Measurements from ENCODE around the gene BCO1. TPM values are rescaled to one million over a fixed set of nuclear protein-coding genes. Genes with fewer than 3 reads are reported as not detected.

Gene BCO1
- total RNA-seq, 1 donor: not detected

DNA sequence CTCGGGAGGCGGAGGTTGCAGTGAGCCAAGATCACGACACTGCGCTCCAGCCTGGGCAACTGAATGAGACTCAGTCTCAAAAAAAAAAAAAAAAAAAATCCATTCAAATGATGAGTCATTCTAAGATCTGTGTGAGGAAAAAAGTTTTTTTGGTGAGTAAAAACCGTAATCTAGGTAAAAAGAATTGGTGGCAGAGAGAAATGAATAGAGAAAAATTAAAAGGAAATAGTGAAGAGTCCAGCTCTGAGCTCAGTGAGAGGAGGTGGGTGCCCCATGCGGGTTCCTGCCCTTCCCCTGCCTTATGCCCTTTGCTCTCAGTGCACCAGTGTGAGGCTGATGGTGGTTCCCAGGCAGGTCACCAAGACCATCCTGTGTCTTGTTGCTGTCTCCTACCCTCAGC, 97.2 kb downstream of the BCO1 start:
- H3K9me3 ChIP-seq (ENCODE audit: low read depth, low read length): no peaks in the 10 kb centered on the region
- no peaks in the 10 kb centered on the region for H3K36me3 ChIP-seq (ENCODE audit: insufficient read depth, low read length)
- no peak overlapping the region for H3K27ac ChIP-seq (ENCODE audit: low read depth, low read length)
- H4K20me1 ChIP-seq (ENCODE audit: insufficient read depth, low read length): peaks cover 18% of the 10 kb centered on the region
- H3K27me3 ChIP-seq (ENCODE audit: insufficient read depth, low read length): no peaks in the 10 kb centered on the region
- H3K4me1 ChIP-seq (ENCODE audit: insufficient read depth, low read length): peaks cover 4% of the 10 kb centered on the region
- no peak for DNase-seq (ENCODE audit: insufficient read length, low spot score, missing footprints)
- no peak overlapping the region for H3K4me3 ChIP-seq (ENCODE audit: insufficient read depth, low read length)
- H3K4me2 ChIP-seq (ENCODE audit: insufficient read depth, low read length): no peak overlapping the region
- TF ChIP-seq, protein P1, sequence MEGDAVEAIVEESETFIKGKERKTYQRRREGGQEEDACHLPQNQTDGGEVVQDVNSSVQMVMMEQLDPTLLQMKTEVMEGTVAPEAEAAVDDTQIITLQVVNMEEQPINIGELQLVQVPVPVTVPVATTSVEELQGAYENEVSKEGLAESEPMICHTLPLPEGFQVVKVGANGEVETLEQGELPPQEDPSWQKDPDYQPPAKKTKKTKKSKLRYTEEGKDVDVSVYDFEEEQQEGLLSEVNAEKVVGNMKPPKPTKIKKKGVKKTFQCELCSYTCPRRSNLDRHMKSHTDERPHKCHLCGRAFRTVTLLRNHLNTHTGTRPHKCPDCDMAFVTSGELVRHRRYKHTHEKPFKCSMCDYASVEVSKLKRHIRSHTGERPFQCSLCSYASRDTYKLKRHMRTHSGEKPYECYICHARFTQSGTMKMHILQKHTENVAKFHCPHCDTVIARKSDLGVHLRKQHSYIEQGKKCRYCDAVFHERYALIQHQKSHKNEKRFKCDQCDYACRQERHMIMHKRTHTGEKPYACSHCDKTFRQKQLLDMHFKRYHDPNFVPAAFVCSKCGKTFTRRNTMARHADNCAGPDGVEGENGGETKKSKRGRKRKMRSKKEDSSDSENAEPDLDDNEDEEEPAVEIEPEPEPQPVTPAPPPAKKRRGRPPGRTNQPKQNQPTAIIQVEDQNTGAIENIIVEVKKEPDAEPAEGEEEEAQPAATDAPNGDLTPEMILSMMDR (IDR thresholded peaks at IDR 0.05; ENCODE audit: extremely low read depth, low read depth, low read length): no peak
- peaks cover 16% of the 10 kb centered on the region for H3K79me2 ChIP-seq (ENCODE audit: insufficient read depth, low read length)
- no peak overlapping the region for H2AFZ ChIP-seq (ENCODE audit: low read length)

DNA sequence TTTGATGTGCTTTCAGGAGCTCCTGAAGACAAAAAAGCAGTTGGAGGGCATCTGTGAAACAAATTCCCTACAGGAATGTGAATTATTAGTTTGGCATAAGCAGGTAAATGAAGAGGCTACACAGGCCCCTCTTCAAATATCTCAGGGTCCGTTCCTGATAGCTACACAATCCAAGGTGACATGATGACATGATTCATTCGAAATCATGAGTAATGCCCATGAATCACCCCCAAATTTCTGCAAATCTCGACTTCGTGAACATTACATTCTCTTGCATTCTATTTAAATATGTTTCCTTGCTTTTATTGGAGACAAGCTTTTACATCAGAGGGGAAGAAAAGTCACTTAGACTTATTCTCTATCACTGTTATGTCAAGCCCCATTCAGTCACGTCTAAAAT, 98.6 kb downstream of the BCO1 start:
- no peaks in the 10 kb centered on the region for H3K36me3 ChIP-seq (ENCODE audit: insufficient read depth, low read length)
- no peaks in the 10 kb centered on the region for H3K9me3 ChIP-seq (ENCODE audit: low read depth, low read length)
- no peak overlapping the region for H3K27ac ChIP-seq (ENCODE audit: low read depth, low read length)
- no peak overlapping the region for H3K4me2 ChIP-seq (ENCODE audit: insufficient read depth, low read length)
- H3K4me3 ChIP-seq (ENCODE audit: insufficient read depth, low read length): no peak overlapping the region
- H3K79me2 ChIP-seq (ENCODE audit: insufficient read depth, low read length): peaks cover 15% of the 10 kb centered on the region
- H3K27me3 ChIP-seq (ENCODE audit: insufficient read depth, low read length): no peaks in the 10 kb centered on the region
- peaks cover 18% of the 10 kb centered on the region for H4K20me1 ChIP-seq (ENCODE audit: insufficient read depth, low read length)
- H3K4me1 ChIP-seq (ENCODE audit: insufficient read depth, low read length): peaks cover 4% of the 10 kb centered on the region
- TF ChIP-seq, protein P1 (IDR thresholded peaks at IDR 0.05; ENCODE audit: extremely low read depth, low read depth, low read length): no peak
- H2AFZ ChIP-seq (ENCODE audit: low read length): no peak overlapping the region
- no peak for DNase-seq (ENCODE audit: insufficient read length, low spot score, missing footprints)

Other genes starting within 250 kb of the BCO1 start
- 13.6 and 18.5 TPM in 2 replicates for gene CMC2, start 231.8 kb upstream of the BCO1 start, total RNA-seq
- 19.9 and 20.6 TPM in 2 replicates for gene CENPN, start 231.5 kb upstream of the BCO1 start, total RNA-seq
- 61.2 and 64.5 TPM in 2 replicates for gene ATMIN, start 202.8 kb upstream of the BCO1 start, total RNA-seq
- gene C16orf46, start 161.5 kb upstream of the BCO1 start, total RNA-seq: 0.59 and 2.2 TPM in 2 replicates
- gene GCSH, start 142.3 kb upstream of the BCO1 start, total RNA-seq: 18.1 and 19.2 TPM in 2 replicates
- 10.3 and 10.9 TPM in 2 replicates for gene GAN, start 76.3 kb downstream of the BCO1 start, total RNA-seq
- 6.2 and 8.3 TPM in 2 replicates for gene CMIP, start 206.1 kb downstream of the BCO1 start, total RNA-seq

All from osteoblast (primary cell).